NCI-H2081 (cell line): ENCODE measurements around the gene TEDC2.
A peak's percentile ranks its signal among the peaks of the same experiment; 100 is the strongest.

Source experiments
- DNase-seq, 2 experiments: peaks; one replicate each; lab custom pipeline; 2025; lab: John Stamatoyannopoulos, UW

Gene TEDC2

DNA sequence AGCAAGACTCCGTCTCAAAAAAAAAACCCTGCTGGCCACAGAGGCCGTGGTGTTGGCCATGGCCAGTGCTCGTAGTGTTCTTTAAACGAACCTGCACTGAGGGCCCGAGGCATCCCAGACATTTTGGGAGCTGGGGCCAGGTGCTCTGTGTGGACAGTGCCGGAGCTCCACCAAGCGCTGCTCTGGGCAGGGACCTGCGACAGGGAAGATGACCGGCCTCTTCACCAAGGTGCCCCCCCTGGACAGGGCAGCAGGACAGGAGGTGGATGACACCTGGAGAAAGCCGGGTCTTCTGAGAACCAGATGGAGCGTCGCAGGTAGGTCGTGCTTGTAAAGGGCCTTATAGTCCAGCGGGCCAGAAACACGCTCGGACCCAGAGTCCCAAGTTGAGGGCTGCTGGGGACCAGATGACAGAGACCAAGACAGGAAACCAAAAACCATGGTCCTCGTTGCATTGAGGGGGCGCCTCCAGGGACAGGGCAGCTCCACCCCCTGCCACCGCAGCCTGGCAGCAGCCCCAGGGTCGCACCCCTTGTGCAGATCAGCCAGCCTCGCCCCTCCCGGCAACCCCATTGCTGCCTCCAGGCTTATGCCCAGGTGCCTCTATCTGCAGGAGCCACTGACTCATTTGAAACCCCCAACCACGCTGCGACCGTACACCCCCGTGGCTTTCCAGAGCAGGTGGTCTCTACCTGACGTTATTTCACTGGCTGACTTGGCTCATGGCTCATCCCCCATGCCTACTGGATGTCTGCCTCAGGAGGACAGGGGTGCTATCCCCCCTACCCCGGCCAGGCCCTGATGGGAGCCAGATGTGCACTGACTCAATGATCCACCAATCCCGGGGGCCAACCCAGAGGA, 7.0 kb downstream of the TEDC2 start:
- DNase-seq, result no peak

DNA sequence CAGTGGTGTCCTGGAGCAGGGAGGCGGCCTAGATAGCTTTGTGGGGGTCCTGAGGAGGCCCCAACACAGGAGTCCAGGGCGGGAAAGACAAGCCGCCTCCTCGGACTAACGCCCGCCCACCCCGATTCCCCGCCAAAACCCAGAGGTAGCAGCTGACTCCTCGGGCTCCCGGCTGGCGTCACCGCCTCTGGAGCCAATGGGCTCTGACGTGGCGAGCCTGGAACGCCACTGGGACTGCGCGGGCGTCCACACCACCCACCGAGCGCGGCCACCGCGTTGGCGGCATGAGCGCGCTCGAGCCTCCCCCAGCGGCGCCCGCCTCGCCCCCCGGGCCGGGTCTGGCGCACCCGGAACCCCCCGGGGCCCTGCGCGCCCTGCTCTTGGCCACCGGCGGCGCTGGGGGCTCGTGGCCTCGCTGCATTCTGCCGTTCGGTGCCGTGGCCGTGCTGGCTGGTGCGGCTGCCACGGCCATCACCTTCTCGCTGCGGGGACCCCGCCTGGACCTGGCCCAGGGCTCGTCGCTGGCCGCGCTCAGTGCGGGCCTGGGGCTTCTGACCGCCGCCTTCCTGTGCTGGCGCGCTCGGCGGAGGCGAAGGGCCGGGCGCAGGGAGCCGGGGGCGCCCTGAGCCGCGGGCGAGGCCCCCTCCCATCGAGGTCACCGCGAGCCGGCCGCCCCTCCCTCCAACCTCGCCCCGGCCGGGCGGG, 7.8 kb downstream of the TEDC2 start:
- DNase-seq, result peak; percentile 86 to 93

DNA sequence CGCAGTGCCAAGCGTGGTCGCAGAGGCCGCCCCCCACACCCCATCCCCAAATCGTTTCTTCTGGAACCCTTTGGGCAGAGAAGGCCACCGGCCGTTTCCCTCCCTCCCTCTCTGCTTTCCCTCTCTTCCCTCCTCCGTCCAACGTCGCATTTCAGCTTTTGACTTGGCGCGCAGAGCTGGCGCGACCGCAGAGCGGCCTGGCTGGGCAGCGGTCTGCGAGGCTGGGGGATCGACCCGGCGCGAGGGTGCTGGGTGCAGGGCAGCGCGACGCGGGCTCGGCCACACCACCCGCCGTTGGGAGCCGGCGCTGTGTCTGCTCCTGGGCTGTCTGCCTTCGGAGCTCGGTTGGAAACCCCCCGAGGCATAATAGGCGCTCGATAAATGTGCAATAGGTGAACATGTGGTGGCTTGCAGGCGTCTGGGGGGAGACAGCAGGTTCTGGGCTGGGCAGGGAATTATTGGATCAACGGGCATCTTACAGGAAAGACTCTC, 8.4 kb downstream of the TEDC2 start:
- peak; percentile 85 to 90 for DNase-seq

DNA sequence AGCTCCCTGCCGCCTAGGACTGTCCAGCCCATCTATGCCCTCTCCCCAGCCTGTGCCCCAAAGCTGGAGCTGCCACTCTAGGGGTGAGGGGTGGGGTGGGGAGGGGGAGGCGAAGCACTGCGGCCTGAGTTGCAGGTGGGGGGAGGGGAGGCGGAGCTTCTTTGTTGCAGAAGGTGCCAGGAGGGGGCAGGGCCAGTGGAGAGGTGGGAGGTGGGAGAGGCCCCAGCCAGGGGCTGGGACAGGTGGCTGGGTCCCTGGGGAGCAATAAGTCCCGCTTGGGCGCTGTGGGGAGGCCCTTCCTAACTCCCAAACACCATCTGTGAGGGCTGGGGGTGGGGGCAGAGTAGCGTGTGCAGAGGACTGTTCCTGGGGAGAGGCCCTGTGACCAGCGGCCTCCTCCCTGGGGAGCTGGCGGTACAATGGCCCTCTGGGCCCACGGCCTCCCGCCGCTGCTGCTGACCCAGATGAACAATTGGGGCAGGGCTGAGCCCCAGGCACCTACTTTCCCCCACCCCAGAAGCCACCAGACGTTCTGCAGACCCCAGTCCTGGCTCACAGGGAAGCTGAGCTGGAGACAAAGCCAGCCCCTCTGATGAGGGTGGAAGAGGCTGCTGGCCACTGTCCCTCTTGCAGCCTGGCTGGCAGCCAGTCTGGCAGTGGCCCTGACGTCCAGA, 9.0 kb downstream of the TEDC2 start:
- peak; percentile 95 for DNase-seq

DNA sequence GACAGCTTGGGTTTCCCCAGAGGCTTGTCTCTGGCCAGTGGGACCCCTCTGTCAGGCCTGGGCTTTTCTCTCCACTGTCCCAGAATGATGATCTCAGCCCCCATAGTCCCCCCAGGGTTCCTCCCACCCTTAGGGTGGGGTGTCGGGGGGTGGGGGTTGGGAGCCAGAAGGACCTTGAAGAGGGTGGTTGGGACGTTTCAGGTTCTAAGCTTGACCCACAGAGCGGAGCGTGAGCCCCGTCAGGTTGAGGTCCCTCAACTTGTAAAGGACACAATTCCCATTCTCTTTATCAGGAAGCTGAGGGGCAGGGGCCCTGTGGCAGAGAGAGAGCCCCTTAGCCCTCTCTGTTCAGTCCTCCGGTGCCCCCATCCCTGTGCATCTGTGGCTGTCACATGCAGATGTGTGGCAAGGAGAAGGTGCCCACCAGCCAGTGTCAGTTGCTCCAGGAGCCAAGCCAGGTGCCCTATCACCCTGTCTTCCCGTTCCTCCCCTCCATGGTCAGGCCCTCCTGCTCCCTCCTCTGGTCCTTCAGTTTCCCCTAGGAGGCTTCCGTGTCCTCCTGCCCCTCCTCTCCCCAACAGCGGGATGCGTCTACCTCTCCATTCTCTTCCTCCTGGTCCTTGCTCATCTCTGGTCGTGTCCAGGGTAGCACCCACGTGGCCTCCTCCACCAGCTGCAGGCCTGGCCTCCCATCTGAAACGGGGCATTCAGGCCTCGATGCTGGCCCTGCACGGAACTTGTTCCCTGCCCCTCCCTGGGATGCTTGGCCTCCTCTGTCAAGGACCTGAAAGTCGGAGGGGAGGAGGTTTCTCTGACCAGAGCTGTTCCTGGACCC, 9.7 kb downstream of the TEDC2 start:
- no peak for DNase-seq

DNA sequence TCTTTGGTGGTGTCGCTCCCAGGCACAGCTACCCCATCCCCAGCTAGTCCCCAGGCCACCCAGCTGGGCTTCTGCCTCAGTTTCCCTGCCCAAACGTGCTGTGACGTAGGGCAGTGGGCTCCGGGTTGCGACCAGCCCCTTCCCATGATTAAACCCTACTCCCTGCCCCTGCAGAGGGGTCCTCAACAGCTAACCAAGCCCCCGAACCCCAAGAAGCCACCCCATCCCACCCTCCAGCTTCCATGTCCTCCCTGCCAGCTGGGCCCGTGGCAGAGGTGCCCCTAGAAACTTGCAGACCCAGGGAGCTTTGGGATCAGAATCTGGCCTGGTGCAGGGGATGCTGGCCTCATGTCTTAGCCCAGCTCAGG, 10.3 kb downstream of the TEDC2 start:
- no peak for DNase-seq

DNA sequence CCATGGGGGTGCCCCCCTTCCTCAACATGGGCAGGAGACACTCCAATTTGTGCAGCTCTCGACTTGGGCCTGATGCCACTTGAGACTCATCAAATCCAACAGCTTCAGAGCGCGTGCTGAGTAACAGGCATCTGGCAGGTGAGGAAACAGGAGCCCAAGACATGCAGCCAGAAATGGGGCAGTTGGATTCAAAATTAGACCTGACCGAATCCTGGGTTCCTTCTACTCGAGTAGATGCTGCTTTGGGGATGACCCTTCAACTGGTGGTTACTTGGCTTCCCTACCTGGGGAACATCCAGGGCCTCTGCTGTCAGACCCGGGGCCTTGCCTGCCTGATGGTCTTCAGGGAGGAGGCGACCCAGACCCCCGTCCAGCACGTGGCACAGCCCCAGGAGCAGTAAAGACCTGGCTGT, 10.7 kb downstream of the TEDC2 start:
- peak in 1 of 2 experiments; percentile 73 for DNase-seq

DNA sequence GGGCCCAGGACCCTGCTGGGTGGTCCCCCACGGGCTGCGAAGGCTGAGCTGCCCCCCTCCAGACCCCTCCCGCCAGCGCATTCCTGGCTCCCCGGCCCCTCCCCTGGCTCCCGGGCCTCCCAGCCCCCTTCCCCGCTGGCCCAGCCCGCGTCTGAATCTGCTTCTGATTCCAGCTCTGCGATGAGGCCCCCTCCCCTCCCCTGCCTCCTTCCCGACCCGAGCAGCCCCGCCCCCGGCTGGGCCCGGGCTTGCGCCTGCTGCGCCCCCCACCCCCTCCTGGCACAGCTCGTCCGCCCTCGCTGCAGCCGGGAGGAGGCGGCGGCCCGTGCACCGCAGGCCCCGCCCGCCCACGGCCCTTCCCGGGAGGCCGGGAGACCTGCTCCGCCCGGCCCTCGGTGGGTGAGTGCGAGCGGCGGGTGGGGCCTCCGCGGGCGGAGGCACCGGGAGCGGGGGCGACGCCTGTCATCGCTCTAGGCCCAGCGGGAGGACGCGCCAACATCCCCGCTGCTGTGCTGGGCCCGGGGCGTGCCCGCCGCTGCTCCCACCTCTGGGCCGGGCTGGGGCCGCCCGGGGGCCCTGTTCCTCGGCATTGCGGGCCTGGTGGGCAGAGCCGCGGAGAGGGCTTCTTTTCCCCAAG, 11.2 kb downstream of the TEDC2 start, which contains the start of gene NTN3:
Gene NTN3 (plus strand): TSS at position 282 of the 637 bp plus-strand sequence. CDS start 405 bp downstream, outside the sequence.
- DNase-seq, result peak; percentile 71 to 79

DNA sequence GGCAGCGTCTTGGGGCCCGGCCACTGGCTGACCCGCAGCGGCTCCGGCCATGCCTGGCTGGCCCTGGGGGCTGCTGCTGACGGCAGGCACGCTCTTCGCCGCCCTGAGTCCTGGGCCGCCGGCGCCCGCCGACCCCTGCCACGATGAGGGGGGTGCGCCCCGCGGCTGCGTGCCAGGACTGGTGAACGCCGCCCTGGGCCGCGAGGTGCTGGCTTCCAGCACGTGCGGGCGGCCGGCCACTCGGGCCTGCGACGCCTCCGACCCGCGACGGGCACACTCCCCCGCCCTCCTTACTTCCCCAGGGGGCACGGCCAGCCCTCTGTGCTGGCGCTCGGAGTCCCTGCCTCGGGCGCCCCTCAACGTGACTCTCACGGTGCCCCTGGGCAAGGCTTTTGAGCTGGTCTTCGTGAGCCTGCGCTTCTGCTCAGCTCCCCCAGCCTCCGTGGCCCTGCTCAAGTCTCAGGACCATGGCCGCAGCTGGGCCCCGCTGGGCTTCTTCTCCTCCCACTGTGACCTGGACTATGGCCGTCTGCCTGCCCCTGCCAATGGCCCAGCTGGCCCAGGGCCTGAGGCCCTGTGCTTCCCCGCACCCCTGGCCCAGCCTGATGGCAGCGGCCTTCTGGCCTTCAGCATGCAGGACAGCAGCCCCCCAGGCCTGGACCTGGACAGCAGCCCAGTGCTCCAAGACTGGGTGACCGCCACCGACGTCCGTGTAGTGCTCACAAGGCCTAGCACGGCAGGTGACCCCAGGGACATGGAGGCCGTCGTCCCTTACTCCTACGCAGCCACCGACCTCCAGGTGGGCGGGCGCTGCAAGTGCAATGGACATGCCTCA, 12.0 kb downstream of the TEDC2 start:
- peak in 1 of 2 experiments; percentile 36 for DNase-seq

DNA sequence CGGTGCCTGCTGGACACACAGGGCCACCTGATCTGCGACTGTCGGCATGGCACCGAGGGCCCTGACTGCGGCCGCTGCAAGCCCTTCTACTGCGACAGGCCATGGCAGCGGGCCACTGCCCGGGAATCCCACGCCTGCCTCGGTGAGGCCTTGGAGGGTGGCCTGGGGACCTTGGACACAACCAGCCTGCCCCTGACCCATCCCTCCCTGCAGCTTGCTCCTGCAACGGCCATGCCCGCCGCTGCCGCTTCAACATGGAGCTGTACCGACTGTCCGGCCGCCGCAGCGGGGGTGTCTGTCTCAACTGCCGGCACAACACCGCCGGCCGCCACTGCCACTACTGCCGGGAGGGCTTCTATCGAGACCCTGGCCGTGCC, 12.6 kb downstream of the TEDC2 start:
- DNase-seq, result no peak

DNA sequence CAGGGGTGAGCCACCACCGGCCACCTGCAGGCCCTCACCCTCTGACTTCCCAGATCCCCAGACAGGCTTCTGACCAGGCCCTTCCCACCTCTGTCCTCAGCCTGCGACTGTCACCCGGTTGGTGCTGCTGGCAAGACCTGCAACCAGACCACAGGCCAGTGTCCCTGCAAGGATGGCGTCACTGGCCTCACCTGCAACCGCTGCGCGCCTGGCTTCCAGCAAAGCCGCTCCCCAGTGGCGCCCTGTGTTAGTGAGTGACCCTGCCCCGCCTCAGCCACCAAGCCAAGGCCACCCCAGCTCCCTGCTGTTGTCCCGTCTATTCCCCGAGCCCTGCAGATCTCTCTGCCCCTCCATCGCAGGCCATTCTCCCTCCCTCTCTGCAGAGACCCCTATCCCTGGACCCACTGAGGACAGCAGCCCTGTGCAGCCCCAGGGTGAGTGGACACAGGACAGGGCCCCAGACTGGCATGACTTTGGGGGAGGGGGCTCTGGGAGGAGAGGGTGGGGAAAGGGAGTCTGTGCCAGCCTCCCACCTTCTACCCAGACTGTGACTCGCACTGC, 13.1 kb downstream of the TEDC2 start:
- DNase-seq, result no peak

DNA sequence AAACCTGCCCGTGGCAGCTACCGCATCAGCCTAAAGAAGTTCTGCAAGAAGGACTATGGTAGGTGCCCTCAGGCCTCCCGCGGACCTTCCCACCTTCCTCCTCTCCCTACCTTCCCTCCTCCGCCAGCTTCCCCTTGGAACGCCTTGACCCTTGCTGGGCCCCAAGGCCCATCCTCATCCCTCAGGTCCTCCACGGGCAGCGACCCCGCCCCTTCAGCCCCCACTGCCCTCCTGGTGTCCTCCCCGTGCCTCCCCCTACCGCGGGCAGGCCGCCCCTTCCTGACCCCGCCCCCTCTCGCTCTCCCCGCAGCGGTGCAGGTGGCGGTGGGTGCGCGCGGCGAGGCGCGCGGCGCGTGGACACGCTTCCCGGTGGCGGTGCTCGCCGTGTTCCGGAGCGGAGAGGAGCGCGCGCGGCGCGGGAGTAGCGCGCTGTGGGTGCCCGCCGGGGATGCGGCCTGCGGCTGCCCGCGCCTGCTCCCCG, 13.6 kb downstream of the TEDC2 start:
- DNase-seq, result peak; percentile 44 to 52

DNA sequence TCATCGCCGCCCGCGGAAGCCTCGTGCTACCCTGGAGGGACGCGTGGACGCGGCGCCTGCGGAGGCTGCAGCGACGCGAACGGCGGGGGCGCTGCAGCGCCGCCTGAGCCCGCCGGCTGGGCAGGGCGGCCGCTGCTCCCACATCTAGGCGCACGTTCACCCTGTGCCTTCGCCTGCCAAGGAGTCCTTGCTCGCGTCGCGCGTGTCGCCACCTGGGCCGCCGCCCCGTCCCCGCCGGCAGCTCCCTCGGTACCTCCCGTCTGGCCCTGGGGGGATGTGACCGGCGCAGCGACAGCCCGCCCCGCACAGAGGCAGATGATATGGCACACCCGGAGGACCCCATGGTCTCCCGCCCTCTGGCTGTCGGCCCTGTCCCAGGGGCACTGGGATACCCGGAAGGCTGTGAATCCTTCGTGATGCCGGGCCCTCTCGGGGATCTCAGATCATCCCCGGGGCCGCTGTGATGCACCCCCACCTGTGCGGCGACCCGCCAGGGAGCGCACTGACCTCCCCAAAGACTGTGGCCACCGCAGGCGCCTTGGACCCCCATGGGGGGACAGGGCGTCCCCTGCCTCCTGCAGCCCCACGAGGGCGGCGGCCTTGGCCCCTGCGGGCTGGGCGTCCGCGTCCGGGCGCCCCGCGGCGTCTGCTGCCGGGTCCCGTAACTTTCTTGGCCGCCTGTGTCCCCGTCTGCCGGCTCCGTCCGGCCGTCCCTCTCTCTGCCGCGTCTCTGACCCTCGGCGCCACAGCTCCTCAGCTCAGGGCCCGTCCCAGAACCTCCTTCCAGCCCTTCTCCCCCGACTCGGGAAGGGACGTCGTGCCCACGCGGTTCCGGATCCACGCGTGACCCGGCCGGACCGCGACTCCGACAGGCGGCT, 14.3 kb downstream of the TEDC2 start:
- peak in 1 of 2 experiments; percentile 52 for DNase-seq

DNA sequence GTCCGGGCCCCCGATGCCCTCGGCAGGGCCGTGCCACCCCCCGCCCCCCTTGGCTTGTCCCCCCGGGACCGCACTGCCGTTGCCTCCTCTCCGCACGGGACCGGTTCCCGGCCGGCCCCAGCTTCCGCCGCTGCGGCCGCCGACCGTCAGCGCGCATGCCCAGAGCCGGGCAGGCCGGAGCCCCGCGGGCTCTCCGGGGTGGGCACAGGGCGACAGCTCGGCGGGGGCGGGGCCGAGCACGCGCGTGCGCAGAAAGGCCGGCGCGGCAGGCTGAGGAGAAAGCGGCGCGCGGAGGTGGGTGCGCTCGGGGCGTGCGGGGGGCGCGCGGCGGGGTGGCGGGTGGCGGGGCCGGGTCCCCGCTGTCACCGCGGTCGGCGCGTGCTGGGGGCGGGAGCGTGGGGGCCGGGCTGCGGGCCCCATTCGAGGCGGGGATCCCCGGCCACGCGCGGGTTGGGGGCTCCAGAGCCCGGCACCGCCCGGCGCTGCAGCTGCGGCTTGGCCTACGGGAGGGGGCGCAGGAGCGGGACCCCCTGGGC, 15.0 kb downstream of the TEDC2 start, which contains the start of gene TBC1D24:
Gene TBC1D24 (plus strand): TSS at position 251 of the 536 bp plus-strand sequence. CDS start 21,022 bp downstream, outside the sequence.
- DNase-seq, result peak; percentile 84 to 85

DNA sequence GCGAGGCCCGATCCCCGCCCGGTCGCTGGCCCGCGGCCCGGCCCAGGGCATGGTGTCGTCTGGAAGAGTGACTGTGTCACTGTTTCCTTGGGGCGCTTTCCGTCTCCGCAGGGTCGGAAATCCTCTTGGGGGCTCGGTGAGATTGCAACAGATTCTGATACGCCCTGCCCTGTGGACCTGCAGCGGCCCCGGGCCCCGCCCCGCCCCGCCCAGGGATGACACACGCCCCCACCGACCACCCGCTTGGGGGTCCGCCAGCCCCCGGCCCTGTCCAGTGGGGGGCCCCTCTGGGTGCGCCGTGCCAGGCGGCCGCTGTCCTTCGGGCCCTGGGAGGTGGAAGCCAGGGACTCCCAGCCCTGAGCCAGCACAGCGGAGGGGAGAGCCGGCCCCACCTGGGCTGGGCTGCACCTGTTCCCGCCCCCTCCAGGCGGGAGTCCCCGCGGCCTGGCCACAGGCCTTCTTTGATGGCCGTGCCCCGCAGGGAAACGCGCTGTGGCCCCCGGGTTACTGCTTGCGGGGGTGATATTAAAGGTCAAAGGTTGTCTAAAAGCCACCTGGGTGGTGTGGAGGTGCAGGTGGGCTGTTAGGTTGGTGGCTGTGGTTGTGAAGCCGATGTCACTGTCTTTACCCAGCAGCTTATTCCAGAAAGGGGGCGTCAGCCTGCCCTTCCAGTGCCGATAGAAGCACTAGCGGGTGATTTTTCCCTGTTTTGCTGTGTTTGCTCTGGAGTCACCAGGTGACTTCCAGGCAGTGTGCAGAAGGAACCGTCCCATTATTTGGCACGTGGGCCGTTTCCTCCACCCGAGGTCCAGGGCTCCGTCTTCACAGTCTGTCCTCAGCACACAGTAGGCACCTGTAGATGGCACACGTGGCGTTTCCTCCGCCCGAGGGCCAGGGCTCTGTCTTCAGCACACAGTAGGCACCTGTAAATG, 15.8 kb downstream of the TEDC2 start:
- DNase-seq, result peak in 1 of 2 experiments; percentile 51

DNA sequence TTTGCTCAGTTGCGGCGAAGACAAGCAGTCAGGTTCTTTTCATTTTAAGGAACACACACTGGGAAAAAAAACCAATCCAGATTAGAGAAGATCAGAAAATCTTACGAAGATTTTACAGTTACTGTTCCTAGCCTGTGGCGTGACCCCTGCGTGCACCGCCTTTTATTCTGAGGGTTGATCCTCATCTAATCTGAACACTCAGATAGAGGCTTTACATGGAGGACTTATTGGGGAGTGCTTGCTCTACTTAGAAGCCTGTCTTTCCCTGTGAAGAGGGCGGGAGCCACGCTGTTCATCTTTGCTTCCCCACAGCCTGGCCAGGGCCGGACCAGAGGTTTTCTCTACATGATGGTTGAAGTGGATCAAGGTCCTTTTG, 16.4 kb downstream of the TEDC2 start:
- DNase-seq, result no peak

DNA sequence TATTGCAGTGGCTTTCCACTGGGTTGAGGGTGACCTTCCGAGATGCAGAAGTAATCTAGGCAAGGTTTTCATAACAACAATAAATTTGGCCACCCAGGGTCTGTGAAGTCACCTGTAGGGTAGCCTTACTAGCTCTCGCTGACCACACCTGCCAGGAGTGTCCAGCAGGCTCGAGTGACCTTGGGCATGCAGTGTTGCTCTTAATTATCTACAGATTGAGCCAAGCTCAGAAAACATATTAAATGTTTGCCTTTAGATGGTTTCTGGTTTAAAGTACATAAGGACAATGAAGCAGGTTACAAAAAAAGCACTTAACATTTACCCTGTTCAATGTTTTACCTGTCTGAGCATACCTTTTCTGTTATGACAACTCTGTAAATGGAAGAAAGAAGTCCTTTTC, 16.8 kb downstream of the TEDC2 start:
- no peak for DNase-seq
